CD1c-positive myeloid dendritic cell (primary cell): ENCODE measurements around the gene RNASEH2A.

ENCODE experiments used
- DNase-seq: peaks from one replicate; pipeline ENCODE4 v3.0.0-alpha.2; 2016; ENCODE audit errors: extremely low spot score

Gene RNASEH2A

DNA sequence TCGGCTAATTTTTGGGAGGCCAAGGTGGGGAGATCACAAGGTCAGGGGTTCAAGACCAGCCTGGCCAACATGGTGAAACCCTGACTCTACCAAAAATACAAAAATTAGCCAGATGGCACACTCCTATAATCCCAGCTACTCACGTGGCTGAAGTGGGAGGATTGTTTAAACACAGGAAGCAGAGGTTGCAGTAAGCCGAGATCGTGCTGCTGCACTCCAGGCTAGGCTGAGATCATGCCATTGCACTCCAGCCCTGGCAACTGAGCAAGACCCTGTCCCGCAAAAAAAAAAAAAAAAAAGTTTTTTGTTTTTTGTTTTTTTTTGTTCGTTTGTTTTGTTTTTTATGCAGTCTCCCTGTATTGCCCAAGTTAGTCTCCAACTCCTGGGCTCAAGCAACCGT is 53.2 kb downstream of the RNASEH2A start:
- DNase-seq: no peak
